ELR (cell line): ENCODE data around the gene INHBC.

ENCODE experiments used
- DNase-seq: peaks from one replicate; pipeline ENCODE4 v3.0.0-alpha.2; 2015; ENCODE audit warnings: low read depth

Gene INHBC

GRCh38 chr12:57454566-57455373 is 20.2 kb downstream of the INHBC start, which contains the start of gene INHBE:
TSS of gene INHBE (plus strand) at chr12:57455307. CDS start at chr12:57455537, 230 bp downstream.
- peak; percentile 56 for DNase-seq

- no peak for DNase-seq
Observed at GRCh38 chr12:57455374-57456144, 21.0 kb downstream of the INHBC start.

- peak; percentile 67 for DNase-seq
Observed at GRCh38 chr12:57456145-57456700, 21.6 kb downstream of the INHBC start.

- DNase-seq: no peak
Observed at GRCh38 chr12:57456737-57457490, 22.3 kb downstream of the INHBC start.

GRCh38 chr12:57458665-57459054 is 24.1 kb downstream of the INHBC start:
- DNase-seq: no peak

GRCh38 chr12:57459055-57459749 is 24.6 kb downstream of the INHBC start:
- peak; percentile 95 for DNase-seq

GRCh38 chr12:57459750-57460467 is 25.3 kb downstream of the INHBC start, which contains the start of gene GLI1:
TSS of gene GLI1 (plus strand) at chr12:57459785. CDS start at chr12:57463692, 3,907 bp downstream.
- peak; percentile 29 for DNase-seq

- DNase-seq: no peak
Observed at GRCh38 chr12:57460468-57460784, 25.8 kb downstream of the INHBC start.

- DNase-seq: peak; percentile 13
Observed at GRCh38 chr12:57460841-57461275, 26.3 kb downstream of the INHBC start.

- peak; percentile 72 for DNase-seq
Observed at GRCh38 chr12:57461276-57461916, 26.8 kb downstream of the INHBC start.

GRCh38 chr12:57461917-57462250 is 27.3 kb downstream of the INHBC start:
- DNase-seq: no peak

- DNase-seq: peak; percentile 90
Observed at GRCh38 chr12:57462251-57462911, 27.8 kb downstream of the INHBC start.

GRCh38 chr12:57462912-57463253 is 28.3 kb downstream of the INHBC start:
- no peak for DNase-seq

- no peak for DNase-seq
Observed at GRCh38 chr12:57464569-57464968, 30.0 kb downstream of the INHBC start.

GRCh38 chr12:57465030-57465746 is 30.6 kb downstream of the INHBC start:
- DNase-seq: no peak

- no peak for DNase-seq
Observed at GRCh38 chr12:57465747-57466505, 31.3 kb downstream of the INHBC start.

- no peak for DNase-seq
Observed at GRCh38 chr12:57467212-57467874, 32.8 kb downstream of the INHBC start.

GRCh38 chr12:57467915-57468314 is 33.3 kb downstream of the INHBC start:
- no peak for DNase-seq
